Stimulated activated CD8-positive, alpha-beta memory T cell treated with anti-CD3 and anti-CD28 coated beads, Interleukin-4, amount 100 ng/mL, for 4 hours (primary cell): ENCODE data around the gene ZNF514.
A peak's percentile ranks its signal among the peaks of the same experiment; 100 is the strongest.

Source experiments
- DNase-seq, 2 donors: peaks; one replicate each; pipeline ENCODE4 v3.0.0-alpha.2; 2020; ENCODE audit warnings: low read depth in 2 of 2, low spot score in 1 of 2

The ZNF514 gene

GRCh38 chr2:95159690-95160449 lies at the start of gene ZNF514:
Gene ZNF514, minus strand, starts transcription at chr2:95159848. Its CDS starts 6,595 bp downstream, at chr2:95153253.
- peak; percentile 29 to 59 for DNase-seq

GRCh38 chr2:95208106-95208505 lies 48.5 kb upstream of the ZNF514 start:
- no peak for DNase-seq

DNA sequence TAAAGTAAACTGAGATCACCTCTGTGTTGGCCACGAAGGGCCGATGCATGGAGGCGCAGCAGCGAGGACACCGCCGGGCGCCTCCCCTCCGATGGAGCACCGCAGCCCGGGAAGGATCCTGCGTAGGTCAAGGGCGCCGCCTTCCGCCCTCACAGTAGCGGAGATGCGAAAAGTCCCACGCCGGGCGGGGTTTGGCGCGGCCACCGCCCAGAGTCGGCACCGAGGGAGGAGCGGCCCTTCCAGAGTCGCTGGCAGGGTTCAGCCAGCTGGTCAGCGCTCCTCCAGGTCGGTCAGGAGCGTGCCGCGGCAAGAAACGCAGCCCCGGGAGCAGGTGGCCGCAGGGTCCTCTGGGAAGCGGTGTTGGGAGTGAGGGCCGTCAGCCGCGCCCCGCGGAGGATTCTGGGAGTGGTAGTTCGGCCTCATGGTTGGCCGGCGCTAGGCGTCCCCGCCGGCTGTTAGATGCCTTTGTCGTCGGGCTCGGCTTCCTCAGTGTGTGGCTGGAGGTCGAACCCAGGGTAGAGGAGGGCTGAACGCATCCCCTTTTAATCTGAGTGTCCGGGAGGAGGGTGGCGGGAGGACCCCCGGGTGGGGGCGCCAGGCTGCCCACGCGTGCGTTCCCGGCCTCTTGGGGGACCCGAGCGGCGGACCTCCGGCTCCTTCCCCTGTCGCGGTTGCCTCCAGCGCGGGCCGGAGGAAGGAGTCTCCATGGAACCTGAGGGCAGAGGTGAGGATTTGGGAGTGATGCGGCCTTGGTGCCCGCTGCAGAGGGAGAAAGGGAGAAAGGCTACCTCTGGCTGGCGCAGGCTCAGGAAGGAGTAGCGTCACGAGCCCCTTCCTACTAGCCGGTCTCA lies 47.7 kb upstream of the ZNF514 start, which contains the start of gene ZNF892:
Gene ZNF892 (plus strand): TSS at position 411 of the 851 bp plus-strand sequence. CDS start 295 bp downstream, at position 706.
- peak; percentile 32 to 65 for DNase-seq

DNA sequence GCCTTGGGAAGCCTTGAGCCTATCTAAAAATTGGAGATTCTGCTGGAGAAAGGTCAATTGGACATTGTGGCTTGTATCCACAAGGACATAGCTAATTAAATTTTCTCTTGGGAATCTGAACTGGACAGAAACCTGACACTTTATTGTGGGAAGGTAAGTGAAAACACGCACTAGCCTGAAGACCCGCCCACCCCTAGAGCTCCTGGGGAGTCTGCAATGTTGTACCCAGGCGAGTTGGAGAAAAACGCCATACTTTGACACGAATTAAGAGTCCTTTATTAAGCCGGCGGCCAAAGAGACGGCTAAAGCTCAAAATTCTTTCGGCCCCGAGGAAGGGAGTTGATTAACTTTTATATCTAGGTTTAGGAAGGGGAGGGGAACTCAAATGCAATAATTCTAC lies 46.4 kb upstream of the ZNF514 start:
- no peak for DNase-seq

- DNase-seq, result no peak
Observed at GRCh38 chr2:95204396-95204795, 44.7 kb upstream of the ZNF514 start.

DNA sequence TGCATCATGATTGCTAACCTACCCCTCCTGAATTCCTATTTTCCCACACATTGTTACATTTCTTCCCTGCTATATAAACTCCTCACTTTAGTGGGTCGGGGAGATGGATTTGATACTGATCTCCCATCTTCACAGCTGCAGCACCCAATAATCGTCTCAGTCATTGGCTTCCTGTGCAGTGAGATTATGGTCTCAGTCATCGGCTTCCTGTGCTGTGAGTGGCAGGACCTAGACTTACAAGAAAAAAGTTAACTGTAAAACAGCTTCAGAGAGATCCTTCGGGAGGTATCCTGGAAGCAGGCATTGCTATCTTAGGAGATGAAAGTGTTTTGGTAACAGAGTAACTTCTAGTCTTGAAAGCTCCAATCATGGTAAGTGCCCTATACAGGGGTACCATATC lies 44.3 kb upstream of the ZNF514 start:
- DNase-seq, result no peak

DNA sequence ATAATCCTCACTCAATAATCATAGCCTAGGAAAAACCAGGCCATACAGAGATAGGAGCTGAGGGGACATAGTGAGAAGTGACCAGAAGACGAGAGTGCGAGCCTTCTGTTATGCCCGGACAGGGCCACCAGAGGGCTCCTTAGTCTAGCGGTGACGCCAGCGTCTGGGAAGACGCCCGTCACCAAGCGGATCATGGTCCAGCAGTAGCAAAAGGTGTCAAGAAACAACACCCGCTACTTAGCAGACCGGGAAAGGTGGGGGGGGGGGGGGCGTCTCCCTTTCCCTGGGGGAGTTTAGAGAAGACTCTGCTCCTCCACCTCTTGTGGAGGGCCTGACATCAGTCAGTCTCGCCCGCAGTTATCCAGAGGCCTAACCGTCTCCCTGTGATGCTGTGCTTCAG lies 33.3 kb upstream of the ZNF514 start:
- DNase-seq, result peak in 1 of 2 donors; percentile 7

DNA sequence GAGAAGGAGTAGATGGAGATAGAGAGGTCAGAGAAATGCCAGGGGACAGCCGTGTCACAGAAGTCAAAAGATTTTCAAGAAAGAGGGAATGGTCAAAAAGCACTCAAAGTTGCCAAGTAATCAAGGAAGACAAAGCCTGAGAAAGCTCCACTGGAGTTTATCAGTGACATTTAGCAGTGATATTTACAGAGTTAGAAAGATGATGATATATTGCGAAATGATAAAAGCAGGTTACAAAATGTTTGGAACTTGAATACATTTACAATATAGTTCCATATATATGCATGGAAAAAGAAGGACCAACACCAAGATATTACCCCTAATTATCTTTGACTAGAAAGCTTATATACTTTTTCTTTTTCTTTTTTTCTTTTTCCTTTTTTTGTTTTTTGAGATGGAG lies 26.3 kb upstream of the ZNF514 start:
- no peak for DNase-seq

GRCh38 chr2:95185197-95185596 lies 25.5 kb upstream of the ZNF514 start:
- no peak for DNase-seq

GRCh38 chr2:95181774-95182173 lies 22.1 kb upstream of the ZNF514 start:
- DNase-seq, result no peak

DNA sequence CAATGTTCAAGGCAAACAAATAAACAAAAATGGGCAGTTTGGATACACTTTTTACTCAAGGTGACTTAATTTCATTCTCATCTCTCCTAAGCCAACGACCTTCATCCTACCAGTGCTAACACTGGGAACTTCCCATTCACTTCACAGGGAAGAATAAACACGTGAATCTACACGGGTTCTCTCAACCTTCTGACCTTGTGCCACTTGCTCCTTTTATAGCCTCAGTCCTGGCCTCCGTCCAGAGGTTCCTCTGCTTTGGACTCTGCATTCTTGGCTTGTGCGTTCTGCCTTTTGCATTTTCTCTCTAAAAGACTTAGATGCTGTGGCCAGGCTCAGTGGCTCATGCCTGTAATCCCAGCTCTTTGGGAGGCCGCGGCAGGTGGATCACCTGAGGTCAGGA lies 19.8 kb upstream of the ZNF514 start:
- DNase-seq, result no peak

GRCh38 chr2:95174031-95174542 lies 14.4 kb upstream of the ZNF514 start:
- no peak for DNase-seq

DNA sequence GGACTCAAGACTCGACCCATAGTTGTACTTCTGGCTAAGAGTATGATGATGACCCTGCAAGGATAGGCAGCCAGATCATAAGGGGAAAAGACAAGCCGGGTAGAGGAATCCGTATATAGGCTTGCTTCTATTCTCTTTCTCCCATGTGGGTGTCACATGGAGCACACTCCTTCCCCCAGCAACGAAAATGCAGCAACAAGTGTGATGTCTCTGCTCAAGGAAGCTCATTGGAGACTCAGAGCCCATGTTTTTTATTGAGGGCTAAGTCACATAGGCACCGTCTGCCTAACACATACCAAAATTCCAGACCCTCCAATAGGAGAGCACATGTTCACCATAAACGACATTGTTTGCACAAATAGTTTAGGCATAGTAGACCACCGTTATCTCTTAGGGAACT lies 12.3 kb upstream of the ZNF514 start:
- DNase-seq, result no peak

DNA sequence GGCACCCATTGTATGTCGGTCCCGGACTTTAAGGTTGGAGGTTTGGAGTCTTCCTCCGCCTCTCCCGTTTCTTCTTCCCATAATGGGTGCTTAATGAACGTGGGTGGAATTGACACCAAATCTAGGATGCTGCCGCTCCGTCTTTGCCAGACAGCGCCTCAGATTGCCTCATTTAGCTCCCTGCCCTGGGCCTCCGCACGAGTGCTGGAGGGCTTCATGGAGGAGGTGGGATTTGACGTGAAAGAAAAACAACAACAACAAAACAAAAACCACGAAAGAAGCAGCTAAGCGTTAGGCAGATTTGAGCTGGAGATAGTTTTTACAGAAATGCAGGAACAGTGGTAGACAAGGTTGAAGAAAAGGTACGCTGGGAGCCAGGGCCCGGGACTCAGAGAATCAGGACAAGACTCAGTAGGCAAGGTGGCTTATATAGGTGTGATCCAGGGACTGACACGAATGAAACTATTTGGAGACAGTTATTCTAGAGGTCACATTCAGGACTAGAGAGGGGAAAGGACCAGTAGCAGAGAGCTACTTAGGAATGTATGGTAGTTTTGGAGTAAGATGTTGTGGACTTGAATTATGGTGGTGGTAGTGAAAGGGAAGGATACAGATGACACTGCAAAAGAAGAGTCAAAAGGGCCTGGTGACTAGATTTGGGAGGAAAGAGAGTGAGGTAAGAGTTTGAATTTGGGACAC lies 6.6 kb upstream of the ZNF514 start:
- DNase-seq, result no peak

DNA sequence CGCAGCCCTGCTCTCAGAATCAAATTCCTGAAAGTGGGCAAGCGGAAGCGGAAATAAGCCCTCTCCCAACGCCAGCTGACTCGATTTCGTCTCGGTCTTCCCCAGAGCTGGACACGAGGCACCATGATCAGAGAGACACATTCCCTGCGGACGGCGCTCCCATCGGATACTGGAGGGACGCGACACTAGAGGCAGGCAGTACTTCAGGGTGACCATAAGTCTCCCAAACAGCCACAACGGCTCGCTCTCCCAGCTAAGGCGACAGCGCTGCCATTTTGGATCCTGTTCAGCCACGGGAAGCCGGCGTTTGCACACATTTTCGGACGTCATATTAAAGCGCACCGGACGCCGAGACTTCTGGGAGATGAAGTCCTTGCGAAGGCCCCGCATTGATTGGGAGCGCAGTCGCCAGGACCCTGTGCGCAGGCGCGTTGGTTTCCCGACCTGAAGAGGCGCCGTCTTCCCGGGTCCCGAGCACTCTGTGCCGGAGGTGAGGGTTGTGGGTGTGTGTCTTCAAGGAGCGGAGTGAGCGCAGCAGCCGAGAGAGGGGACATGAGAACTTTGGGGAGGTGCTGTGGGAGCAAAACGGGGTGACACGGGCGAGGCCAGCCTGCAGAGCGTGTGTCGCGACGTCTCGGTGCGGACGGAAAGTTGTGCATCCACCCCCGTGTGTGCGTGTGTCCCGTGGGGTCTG lies 5.9 kb upstream of the ZNF514 start, which contains the start of gene ZNF2:
Gene ZNF2 (plus strand): TSS at position 439 of the 694 bp plus-strand sequence. CDS start 10,418 bp downstream, outside the sequence.
- DNase-seq, result peak; percentile 94 to 95

- DNase-seq, result no peak
Observed at GRCh38 chr2:95165030-95165370, 5.4 kb upstream of the ZNF514 start.

DNA sequence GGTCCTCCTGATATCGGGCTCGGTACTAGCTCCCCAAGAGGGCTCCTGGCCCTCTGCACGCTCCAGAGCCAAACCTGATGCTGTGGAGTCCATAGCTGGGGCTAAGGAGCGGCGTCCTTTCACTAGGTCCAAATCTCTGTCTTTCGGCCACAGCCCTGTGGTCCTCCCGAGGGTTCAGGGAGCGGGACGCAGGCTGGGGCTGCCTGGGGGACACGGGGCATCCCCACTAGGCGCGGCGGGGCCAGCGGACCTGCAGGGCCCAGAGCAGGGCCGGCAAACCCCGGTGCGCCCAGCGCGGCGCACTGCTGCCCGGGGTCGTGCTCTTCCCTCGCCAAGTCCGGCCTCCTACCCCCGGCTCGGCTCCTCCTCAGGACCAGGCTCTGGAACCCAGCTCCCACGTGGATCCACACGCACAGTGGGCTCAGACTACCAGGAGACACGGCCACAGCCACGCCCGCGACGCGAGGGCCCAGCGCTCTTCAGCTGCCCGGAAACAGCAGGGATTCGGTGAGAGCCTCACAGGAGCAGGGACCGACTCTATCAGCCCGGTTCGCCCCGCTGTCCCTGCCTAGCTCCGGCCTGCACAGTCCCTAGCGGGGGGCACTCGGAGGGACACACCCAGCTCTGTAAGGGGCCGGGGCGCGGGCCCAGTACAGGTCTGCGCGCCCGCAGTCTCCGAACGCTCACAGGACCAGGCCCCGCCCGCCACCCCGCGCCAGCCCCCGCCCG lies 593 bp downstream of the ZNF514 start:
- DNase-seq, result peak in 1 of 2 donors; percentile 3

GRCh38 chr2:95158441-95158840 lies 1.2 kb downstream of the ZNF514 start:
- DNase-seq, result no peak

GRCh38 chr2:95149397-95149984 lies 10.2 kb downstream of the ZNF514 start:
- no peak for DNase-seq

DNA sequence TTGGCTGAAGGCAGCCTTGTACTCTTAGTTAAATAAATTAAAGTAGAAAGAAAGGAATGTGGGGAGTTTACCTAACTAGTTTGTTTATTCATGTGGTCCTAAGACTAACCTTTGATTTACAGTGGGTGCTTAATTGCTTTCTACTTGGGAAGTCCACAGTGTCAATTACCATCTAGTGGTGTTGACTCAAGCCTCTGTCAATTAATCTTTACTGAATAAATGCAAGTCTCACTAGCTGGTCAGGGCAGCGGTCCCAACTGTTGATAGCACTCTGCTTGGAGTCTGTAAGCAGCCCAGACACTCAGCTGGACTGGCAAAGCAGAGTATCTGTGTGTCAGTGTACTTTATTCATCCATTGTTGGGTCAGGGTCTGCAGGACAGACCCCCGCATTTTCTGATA lies 15.8 kb downstream of the ZNF514 start:
- no peak for DNase-seq
